ENCODE results near the gene ACHE.

The ACHE gene

GRCh38 chr7:100896732-100897608 lies 1.3 kb upstream of the ACHE start:
- peak; percentile 50 for DNase-seq

GRCh38 chr7:100895956-100896731 lies 456 bp upstream of the ACHE start:
- DNase-seq, result no peak

- no peak for DNase-seq
Measured at GRCh38 chr7:100894860-100895700, 608 bp downstream of the ACHE start.

- no peak for DNase-seq
Measured at GRCh38 chr7:100893910-100894721, 1.6 kb downstream of the ACHE start.

GRCh38 chr7:100893318-100893895 lies 2.3 kb downstream of the ACHE start:
- no peak for DNase-seq

- DNase-seq, result no peak
Measured at GRCh38 chr7:100892364-100893317, 3.0 kb downstream of the ACHE start.

- DNase-seq, result no peak
Measured at GRCh38 chr7:100891568-100892247, 4.0 kb downstream of the ACHE start.

GRCh38 chr7:100890653-100891567 lies 4.8 kb downstream of the ACHE start:
- no peak for DNase-seq

GRCh38 chr7:100888988-100889750 lies 6.5 kb downstream of the ACHE start, which contains the start of gene UFSP1:
Gene UFSP1 (minus strand): TSS chr7:100889715. CDS start chr7:100889271, 444 bp downstream.
- DNase-seq, result no peak

GRCh38 chr7:100888291-100888987 lies 7.2 kb downstream of the ACHE start:
- no peak for DNase-seq

- peak; percentile 50 for DNase-seq
Measured at GRCh38 chr7:100887516-100888290, 8.0 kb downstream of the ACHE start.

GRCh38 chr7:100886936-100887515 lies 8.7 kb downstream of the ACHE start:
- DNase-seq, result no peak

- DNase-seq, result no peak
Measured at GRCh38 chr7:100886142-100886935, 9.3 kb downstream of the ACHE start.

- DNase-seq, result no peak
Measured at GRCh38 chr7:100885440-100886141, 10.1 kb downstream of the ACHE start.
